H9 (cell line): ENCODE results near the gene C2orf72. TPM values are rescaled to one million over a fixed set of nuclear protein-coding genes. Genes with fewer than 3 reads are reported as not detected.
A peak's percentile ranks its signal among the peaks of the same experiment; 100 is the strongest.

Experiments
- DNase-seq: peaks from one replicate; pipeline ENCODE4 v3.0.0-alpha.2; 2017
- H2AFZ ChIP-seq: one replicate; pipeline ENCODE4 v1.6.1; 2013; ENCODE audit warnings: mild to moderate bottlenecking, low read length, control low read depth, moderate library complexity
- H2AK5ac ChIP-seq: 2 replicates; pipeline ENCODE4 v1.6.1; 2013; ENCODE audit warnings: low read length, control low read depth, mixed read lengths; ENCODE audit not compliant: insufficient read length
- H2BK120ac ChIP-seq: one replicate; pipeline ENCODE4 v1.6.1; 2013; ENCODE audit warnings: low read depth, mild to moderate bottlenecking, low read length, control low read depth, inconsistent platforms; ENCODE audit not compliant: poor library complexity, severe bottlenecking
- H2BK12ac ChIP-seq: 2 replicates; pipeline ENCODE4 v1.6.1; 2013; ENCODE audit warnings: low read length, control low read depth, mixed read lengths, low read depth; ENCODE audit not compliant: insufficient read length
- H2BK15ac ChIP-seq: 2 replicates; pipeline ENCODE4 v1.6.1; 2013; ENCODE audit warnings: low read depth, low read length, control low read depth
- H2BK20ac ChIP-seq: one replicate; pipeline ENCODE4 v1.6.1; 2013; ENCODE audit warnings: low read depth, mild to moderate bottlenecking, low read length, control low read depth, inconsistent platforms; ENCODE audit not compliant: poor library complexity, severe bottlenecking
- H2BK5ac ChIP-seq: 2 replicates; pipeline ENCODE4 v1.6.1; 2013; ENCODE audit warnings: low read length, control low read depth, mixed read lengths; ENCODE audit not compliant: insufficient read length
- H3K14ac ChIP-seq: 2 replicates; pipeline ENCODE4 v1.6.1; 2013; ENCODE audit warnings: low read length, control low read depth; ENCODE audit not compliant: insufficient read depth
- H3K18ac ChIP-seq: 2 replicates; pipeline ENCODE4 v1.6.1; 2013; ENCODE audit warnings: low read depth, mild to moderate bottlenecking, mixed read lengths, low read length, control low read depth; ENCODE audit not compliant: insufficient read length
- H3K23ac ChIP-seq: 2 replicates; pipeline ENCODE4 v1.6.1; 2013; ENCODE audit warnings: low read length, control low read depth, mixed read lengths, low read depth; ENCODE audit not compliant: insufficient read length
- H3K23me2 ChIP-seq: 2 replicates; pipeline ENCODE4 v1.6.1; 2013; ENCODE audit warnings: low read depth, mild to moderate bottlenecking, mixed read lengths, low read length, control low read depth; ENCODE audit not compliant: insufficient read length, poor library complexity, severe bottlenecking
- H3K27ac ChIP-seq: 2 replicates; pipeline ENCODE4 v1.5.1; 2013; ENCODE audit warnings: low read length, control low read depth, mixed read lengths, low read depth; ENCODE audit not compliant: insufficient read length
- H3K27me3 ChIP-seq: 2 replicates; pipeline ENCODE4 v1.6.1; 2013; ENCODE audit warnings: low read length, control low read depth, inconsistent platforms; ENCODE audit not compliant: insufficient read depth
- H3K4ac ChIP-seq: 2 replicates; pipeline ENCODE4 v1.6.1; 2013; ENCODE audit warnings: low read depth, mild to moderate bottlenecking, control low read depth, inconsistent platforms, low read length, moderate library complexity
- H3K4me1 ChIP-seq: 2 replicates; pipeline ENCODE4 v1.6.1; 2013; ENCODE audit warnings: low read length, control low read depth, inconsistent platforms; ENCODE audit not compliant: insufficient read depth
- H3K4me2 ChIP-seq: 2 replicates; pipeline ENCODE4 v1.6.1; 2013; ENCODE audit warnings: low read length, control low read depth, mixed read lengths; ENCODE audit not compliant: insufficient read length, insufficient read depth
- H3K56ac ChIP-seq: 2 replicates; pipeline ENCODE4 v1.6.1; 2013; ENCODE audit warnings: low read depth, mild to moderate bottlenecking, mixed read lengths, low read length, control low read depth; ENCODE audit not compliant: insufficient read length
- H3K79me1 ChIP-seq: 2 replicates; pipeline ENCODE4 v1.6.1; 2013; ENCODE audit warnings: low read depth, mild to moderate bottlenecking, moderate library complexity, low read length, control low read depth, inconsistent platforms; ENCODE audit not compliant: insufficient read depth, poor library complexity, severe bottlenecking
- H3K79me2 ChIP-seq: 2 replicates; pipeline ENCODE4 v1.6.1; 2013; ENCODE audit warnings: low read length, control low read depth, inconsistent platforms; ENCODE audit not compliant: insufficient read depth
- H3K9ac ChIP-seq: 2 replicates; pipeline ENCODE4 v1.6.1; 2013; ENCODE audit warnings: low read length, control low read depth, mixed read lengths; ENCODE audit not compliant: insufficient read length; ENCODE audit errors: extremely low read depth
- H3K9me3 ChIP-seq: one replicate; pipeline ENCODE4 v1.6.1; 2013; ENCODE audit warnings: low read depth, low read length, inconsistent platforms; ENCODE audit not compliant: control insufficient read depth
- H3T11ph ChIP-seq: one replicate; pipeline ENCODE4 v1.6.1; 2013; ENCODE audit warnings: mild to moderate bottlenecking, low read length, control low read depth, inconsistent platforms
- H4K20me1 ChIP-seq: one replicate; pipeline ENCODE4 v1.6.1; 2013; ENCODE audit not compliant: control insufficient read depth, insufficient read length, insufficient read depth
- H4K5ac ChIP-seq: 2 replicates; pipeline ENCODE4 v1.6.1; 2013; ENCODE audit warnings: low read depth, mild to moderate bottlenecking, mixed read lengths, low read length, control low read depth; ENCODE audit not compliant: insufficient read length
- H4K8ac ChIP-seq: replicated peaks from 2 replicates; pipeline ENCODE4 v1.6.1; 2013; ENCODE audit warnings: low read length, control low read depth, mixed read lengths, low read depth; ENCODE audit not compliant: insufficient read length
- H4K91ac ChIP-seq: 2 replicates; pipeline ENCODE4 v1.6.1; 2013; ENCODE audit warnings: low read depth, mild to moderate bottlenecking, moderate library complexity, mixed read lengths, low read length, control low read depth; ENCODE audit not compliant: insufficient read length
- H3K27ac Mint-ChIP-seq, 3 experiments: 2 replicates in 2 of 3; 3 replicates in 1 of 3; pipeline ENCODE4 v1.8.0; 2020 to 2021; ENCODE audit warnings: mixed read lengths in 3 of 3, mild to moderate bottlenecking in 1 of 3, moderate library complexity in 1 of 3
- H3K27me3 Mint-ChIP-seq: 2 replicates; pipeline ENCODE4 v1.8.0; 2021; ENCODE audit warnings: low read depth, mild to moderate bottlenecking, moderate library complexity, mixed read lengths
- H3K36me3 Mint-ChIP-seq, 3 experiments: 2 replicates in 2 of 3; 3 replicates in 1 of 3; pipeline ENCODE4 v1.8.0; 2020 to 2021; ENCODE audit warnings: low read depth in 3 of 3, mixed read lengths in 3 of 3; ENCODE audit not compliant: insufficient read depth in 1 of 3
- H3K4me1 Mint-ChIP-seq, 2 experiments: 2 replicates each; pipeline ENCODE4 v1.8.0; 2020; ENCODE audit warnings: mixed read lengths in 2 of 2
- H3K4me3 Mint-ChIP-seq, 2 experiments: 2 replicates in 1 of 2; 3 replicates in 1 of 2; pipeline ENCODE4 v1.8.0; 2020 to 2021; ENCODE audit warnings: mild to moderate bottlenecking in 2 of 2, mixed read lengths in 2 of 2, moderate library complexity in 1 of 2
- H3K9me3 Mint-ChIP-seq, 2 experiments: 2 replicates in 1 of 2; 3 replicates in 1 of 2; pipeline ENCODE4 v1.8.0; 2020; ENCODE audit warnings: mild to moderate bottlenecking in 2 of 2, mixed read lengths in 2 of 2, moderate library complexity in 1 of 2
- CTCF ChIP-seq: fragments of 200-600 bp; sonication (generic); conservative IDR thresholded peaks from 3 replicates; pipeline ENCODE4 v1.8.0; 2021; ENCODE audit warnings: antibody characterized with exemption, mild to moderate bottlenecking
- WGBS: extraction: QIAGEN DNeasy Blood & Tissue Kit; methylation state at CpG from one replicate; pipeline ENCODE4 v1.1.7; 2013; ENCODE audit warnings: missing lambda C conversion rate, low lambda C conversion rate, mixed read lengths; ENCODE audit not compliant: insufficient read length; ENCODE audit errors: extremely low coverage; 5-methylcytosine and 5-hydroxymethylcytosine counted together
- total RNA-seq: library from RNA; stranded (reverse); gene quantifications from 2 replicates; pipeline ENCODE4 v1.2.1, GENCODE V29; 2021

The C2orf72 gene
- total RNA-seq, 1 experiment from 2014 or later: 1.0 TPM

GRCh38 chr2:230995821-230996220, 41.5 kb upstream of the C2orf72 start, which contains the start of gene SPATA3:
SPATA3 (plus strand) TSS chr2:230996121; CDS start chr2:230996234, 113 bp downstream.
- Histone ChIP-seq H3K27me3 (no peaks in the 10 kb centered on the region; the same call in 1 of the 2 replicates), H2BK120ac (no peak within 1 kb of the TSS), H2AK5ac (no peak within 1 kb of the TSS), H3K4me1 (no peaks in the 10 kb centered on the region), H2BK20ac (no peak within 1 kb of the TSS), H3K4me2 (no peak within 1 kb of the TSS), H3K56ac (no peak within 1 kb of the TSS), H4K91ac (no peak within 1 kb of the TSS), H2BK15ac (no peak within 1 kb of the TSS), H2AFZ (no peak within 1 kb of the TSS), H3K9ac (no peak within 1 kb of the TSS), H4K8ac (no peak within 1 kb of the TSS), H3K9me3 (peaks cover 3% of the 10 kb centered on the region), H3T11ph (no peak within 1 kb of the TSS), H3K23ac (no peak within 1 kb of the TSS), H3K18ac (no peak within 1 kb of the TSS), H3K14ac (no peak within 1 kb of the TSS; the same call in 1 of the 2 replicates), H3K23me2 (no peaks in the 10 kb centered on the region), H3K27ac (no peak within 1 kb of the TSS), H3K79me2 (no peaks in the 10 kb centered on the region), H2BK12ac (no peak within 1 kb of the TSS), H4K5ac (no peak within 1 kb of the TSS), H3K4ac (no peak within 1 kb of the TSS), H3K79me1 (no peaks in the 10 kb centered on the region), H4K20me1 (no peaks in the 10 kb centered on the region), H2BK5ac (no peak within 1 kb of the TSS)
- peaks cover 4 to 5% of the 10 kb centered on the region in 2 experiments; a peak in 2 of 5 replicates for H3K9me3 Mint-ChIP-seq
- peaks cover 4 to 6% of the 10 kb centered on the region in 2 experiments; a peak in 2 of 4 replicates for H3K4me1 Mint-ChIP-seq
- H3K27ac Mint-ChIP-seq: peak within 1 kb of the TSS in 2 of 3 experiments; percentile 34 to 74; a peak in 1 of 7 replicates
- H3K36me3 Mint-ChIP-seq: no peaks in the 10 kb centered on the region; a peak in 2 of 7 replicates
- H3K4me3 Mint-ChIP-seq: no peak within 1 kb of the TSS
- H3K27me3 Mint-ChIP-seq: peaks cover 35% of the 10 kb centered on the region
- no peak for TF ChIP-seq CTCF
- DNase-seq: no peak
- WGBS: no CpG with 5 or more reads among the region's 9 CpGs
